H4 (cell line): ENCODE results near the gene FHOD3. TPM values are rescaled to one million over a fixed set of nuclear protein-coding genes. Genes with fewer than 3 reads are reported as not detected.

Experiments used
- DNase-seq: peaks from one replicate; pipeline ENCODE4 v3.0.0-alpha.2; 2015; ENCODE audit warnings: low spot score
- total RNA-seq: library from RNA; depleted of rRNA; stranded (reverse); fragments of >200 nt; shearing (Covaris generic); gene quantifications from 2 replicates; pipeline ENCODE4 v1.2.3, GENCODE V29; 2014

FHOD3 gene
- total RNA-seq, 1 experiment from 2014 or later = 6.1 TPM

DNA sequence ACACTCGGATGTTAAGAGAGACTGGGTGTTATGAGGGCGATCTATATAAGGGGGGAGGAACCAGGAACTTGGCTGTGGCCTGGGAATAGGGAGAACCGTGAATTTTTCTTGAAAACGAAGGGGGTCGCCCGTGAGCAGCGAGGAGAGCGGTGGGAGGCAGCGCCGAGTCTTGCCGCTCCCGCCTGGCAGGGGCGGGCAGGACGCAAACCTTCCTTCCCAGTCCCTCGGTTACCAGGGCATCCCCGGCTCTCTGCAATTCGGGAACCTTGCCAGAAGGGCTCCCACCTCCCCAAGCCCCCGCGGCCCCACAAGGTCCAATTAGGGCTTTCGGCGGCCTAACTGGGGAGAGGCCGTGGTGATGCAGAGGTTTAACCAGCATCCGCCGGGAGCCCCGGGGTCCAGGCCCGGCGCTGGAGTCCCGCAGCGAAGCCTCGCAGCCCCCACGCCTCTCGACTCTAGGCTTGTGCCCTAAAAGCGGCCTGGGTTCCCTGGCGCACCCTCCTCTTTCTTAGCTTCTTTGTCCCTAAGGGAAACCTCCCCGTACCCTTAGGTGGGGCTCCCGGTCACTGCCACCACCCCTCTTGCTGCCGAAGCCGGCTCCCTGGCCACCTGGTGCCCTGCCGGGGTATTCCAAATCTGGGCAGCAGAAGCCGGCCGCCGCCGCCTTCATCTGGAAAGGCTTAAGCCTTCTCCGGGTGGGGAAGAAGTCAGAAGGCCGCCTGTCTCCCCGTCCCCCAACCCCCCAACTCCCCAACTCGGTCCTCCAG lies 680 bp upstream of the FHOD3 start:
- peak; percentile 79 for DNase-seq

DNA sequence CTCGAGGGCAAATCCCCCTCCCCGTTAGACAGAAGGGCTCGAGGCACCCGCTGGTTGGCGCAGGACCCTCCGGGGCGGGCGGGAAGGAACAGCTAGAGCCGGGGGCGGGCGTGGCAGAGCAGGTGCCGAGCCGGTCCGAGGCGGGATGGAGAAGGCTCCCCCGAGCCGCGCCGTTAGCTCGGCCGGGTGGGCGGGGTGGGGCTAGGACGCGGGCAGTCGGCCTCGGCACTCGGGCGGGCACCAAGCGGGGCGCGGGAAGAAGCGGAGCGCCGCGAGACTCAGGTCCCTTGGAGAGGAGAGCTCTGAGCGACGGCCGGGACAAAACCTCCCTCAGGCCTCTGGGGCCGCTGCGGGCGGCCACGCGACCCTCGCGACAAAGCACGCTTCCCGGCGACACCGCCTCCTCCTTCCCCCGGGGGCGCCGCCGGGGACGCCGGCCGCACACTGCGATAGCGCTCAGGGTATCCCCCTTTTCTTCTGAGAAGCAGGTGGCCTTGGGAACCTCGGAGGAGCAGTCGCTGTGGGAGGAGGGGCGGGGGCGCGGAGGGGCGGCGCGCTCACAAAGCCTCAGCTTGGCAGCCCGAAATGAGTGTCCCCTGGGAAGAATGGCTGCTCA lies 721 bp downstream of the FHOD3 start:
- no peak for DNase-seq

DNA sequence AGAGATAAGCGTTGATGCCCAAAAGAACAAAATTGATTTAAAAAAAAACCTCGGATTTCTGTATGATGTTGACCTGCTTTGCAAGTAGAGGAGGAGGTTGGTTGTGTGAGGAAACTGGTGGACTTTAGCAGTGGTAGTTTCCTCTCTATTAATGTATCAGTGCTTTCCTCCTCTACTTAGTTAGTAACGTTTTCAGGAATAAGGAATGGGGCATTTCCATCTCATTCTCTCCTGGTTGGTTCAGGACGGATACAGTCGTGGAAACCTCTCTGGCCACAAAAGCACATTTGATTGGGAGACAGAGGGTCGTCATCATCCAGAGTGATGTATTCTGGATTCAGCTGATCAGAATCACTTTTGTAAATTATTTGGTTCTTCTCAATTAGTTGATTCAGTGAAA lies 1.5 kb downstream of the FHOD3 start:
- no peak for DNase-seq

DNA sequence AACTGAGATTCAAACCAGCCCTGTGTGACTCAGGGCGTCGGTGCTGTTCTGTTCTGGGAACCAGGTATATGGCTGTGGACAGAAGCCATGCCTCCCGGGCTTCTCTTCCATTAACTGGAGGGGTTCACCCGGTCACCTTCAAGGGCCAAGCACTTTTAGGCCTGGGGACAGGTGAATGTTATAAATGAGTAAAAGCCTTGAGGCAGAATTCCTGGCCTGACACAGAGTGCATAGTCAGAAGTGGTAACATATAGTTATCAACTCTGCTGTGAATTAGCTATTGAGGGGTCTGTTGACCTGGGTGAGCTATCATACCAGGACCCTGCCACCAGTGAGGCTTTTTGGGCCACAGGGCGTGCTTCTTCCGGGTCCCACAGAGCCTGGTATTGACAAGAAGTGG lies 2.7 kb downstream of the FHOD3 start:
- no peak for DNase-seq

DNA sequence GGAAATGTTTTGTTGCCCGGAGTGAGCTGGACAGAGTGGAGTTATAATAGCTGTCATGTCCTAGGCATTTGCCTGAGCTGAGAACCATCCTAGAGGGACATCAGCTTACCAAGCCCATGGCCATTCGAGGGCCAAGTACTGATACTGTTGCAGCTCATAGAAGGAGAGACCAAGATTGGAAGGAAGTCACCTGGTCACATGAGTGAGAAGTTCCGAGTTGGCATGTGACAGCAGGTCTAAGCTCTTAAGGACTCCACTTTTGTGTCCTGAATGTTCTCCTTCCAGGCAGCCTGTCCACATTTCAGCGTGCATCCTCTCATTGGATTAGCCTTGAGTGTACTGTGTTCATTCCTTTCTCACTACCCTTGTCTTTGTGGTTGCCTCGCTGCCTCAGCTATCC lies 4.4 kb downstream of the FHOD3 start:
- DNase-seq = no peak

DNA sequence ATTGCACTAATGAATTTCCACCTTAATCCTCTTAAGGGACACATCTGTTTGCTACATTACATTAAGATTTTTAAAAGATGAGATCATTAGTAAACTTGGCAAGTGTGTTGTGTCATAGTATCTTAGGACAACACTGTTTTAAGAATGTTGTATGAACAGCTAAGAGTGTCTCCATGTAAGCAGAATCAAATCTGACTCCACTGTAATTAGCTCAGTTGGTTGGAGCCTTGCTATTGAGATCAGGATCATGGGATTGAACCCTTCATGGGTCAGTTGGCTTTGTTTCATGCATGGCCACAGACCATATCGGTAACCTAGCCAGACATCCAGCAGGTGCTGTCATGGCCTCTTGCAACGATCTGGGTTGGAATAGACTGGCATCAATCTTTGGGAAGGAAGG lies 5.2 kb downstream of the FHOD3 start:
- no peak for DNase-seq

DNA sequence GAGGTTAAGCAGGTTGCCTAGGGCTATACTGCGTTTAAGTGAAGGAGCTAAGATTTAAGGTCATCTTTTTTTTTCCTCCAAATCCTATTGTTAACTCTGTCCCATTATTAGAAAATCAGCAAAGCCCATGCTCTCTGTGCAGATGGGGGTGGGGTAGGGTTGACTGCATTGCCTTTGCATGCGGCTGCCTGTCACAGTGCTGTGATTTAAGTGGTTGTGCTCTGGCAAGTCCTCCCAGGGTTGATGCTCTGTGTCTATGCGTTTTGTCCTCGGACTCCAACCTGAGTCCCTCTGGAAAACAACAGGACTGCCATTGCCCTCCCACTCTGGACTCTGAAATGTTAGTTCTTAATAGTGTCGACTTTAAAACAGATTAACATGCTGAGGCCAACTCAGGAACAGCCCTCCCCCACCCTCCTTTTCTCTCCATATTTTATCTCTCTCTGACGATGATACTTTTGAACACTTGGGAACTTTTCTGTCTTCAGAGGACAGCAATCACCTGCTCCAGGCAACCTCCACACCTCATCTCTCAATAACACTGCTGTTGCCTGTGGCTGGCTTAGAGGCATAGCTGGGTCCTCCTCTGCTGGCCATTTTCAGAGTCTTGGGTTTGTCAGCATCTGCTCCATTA lies 5.8 kb downstream of the FHOD3 start:
- no peak for DNase-seq

DNA sequence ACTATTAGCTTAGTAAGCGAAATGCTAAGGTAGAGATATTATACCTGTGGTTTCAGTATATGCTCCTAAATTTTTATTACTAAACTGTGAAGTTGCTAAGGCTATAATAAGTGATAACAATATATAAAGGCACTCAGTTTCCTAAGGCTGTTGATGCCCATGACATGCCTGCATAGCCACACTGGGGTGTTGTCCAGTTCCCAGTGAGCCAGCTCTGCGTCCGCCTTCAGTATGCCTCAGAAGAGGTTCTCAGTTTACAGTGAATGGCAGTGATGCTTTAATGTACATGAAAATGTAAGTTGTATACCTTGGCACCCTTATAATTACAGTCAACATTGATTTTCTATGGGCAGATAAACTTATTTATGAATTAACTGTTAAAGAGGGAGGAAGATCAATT lies 7.2 kb downstream of the FHOD3 start:
- no peak for DNase-seq

DNA sequence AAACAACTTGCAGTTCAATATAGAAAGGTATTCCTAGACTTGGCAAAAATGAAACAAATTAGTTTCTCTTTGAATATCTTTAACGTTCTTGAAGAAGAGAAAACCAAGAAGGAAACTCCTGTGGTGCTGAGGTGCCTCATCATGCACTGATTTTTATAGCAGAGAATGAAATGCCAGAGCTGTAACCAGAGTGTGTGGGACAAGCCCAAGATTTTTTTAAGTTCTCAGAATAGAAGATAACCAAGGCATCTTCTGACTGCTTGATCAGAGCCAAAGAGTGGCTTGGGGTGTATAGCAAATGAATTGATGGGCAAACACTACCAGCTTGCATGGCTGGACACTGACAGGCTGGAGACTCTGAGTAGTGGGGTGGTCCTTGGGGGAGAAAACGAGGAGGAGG lies 7.9 kb downstream of the FHOD3 start:
- no peak for DNase-seq

DNA sequence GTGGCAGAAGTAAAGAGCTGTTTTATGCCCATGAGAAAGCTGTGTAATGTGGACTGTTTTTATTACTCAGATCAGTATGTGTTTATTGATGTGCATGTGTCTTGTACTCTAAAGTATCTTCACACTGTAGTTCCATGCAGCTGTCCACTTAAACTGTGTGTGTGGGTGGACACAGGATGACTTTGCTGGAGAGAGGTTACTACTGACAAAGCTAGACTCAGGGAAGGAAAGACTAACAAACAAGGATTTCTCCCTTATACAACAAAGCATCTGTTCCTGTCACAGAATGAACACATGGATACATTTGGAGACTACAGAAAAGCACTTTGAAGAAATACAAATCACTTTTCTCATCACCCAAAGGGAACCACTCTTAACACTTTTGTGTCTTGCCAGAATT lies 10.0 kb downstream of the FHOD3 start:
- no peak for DNase-seq

DNA sequence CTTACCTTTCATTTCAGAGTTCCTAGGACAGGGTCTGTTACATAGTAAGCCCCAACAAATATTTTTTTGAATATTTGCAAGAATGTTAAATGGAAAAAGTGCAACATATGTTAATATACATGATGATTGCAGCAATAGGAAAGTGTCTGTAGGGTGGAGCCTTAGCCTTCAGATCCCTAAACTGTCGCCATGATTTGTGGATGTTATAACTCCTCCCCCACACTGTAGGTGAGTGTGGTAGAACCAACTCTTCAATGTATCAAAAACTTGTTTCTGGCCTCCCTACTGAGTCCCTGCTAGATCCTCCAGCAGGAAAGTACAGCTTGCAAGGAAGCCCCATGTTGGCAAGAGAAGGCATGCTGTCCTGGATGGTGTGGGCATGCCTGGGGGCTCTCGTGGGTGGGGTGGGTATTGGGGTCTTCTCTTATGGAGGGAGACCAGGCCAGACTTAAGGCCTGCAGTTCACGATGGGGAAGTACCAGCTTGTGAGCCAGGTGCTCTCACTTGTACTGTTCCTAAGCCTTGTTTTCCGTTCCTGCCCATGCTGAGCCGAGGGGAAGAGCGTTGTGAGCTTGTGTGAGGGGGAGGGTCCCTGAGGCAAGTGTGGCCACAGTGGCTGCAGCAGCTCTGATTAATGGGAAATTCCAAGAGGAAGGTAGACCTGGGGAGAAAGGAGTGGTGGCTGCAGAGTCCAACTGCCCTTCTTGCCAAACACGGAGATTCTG lies 11.4 kb downstream of the FHOD3 start:
- DNase-seq = no peak

DNA sequence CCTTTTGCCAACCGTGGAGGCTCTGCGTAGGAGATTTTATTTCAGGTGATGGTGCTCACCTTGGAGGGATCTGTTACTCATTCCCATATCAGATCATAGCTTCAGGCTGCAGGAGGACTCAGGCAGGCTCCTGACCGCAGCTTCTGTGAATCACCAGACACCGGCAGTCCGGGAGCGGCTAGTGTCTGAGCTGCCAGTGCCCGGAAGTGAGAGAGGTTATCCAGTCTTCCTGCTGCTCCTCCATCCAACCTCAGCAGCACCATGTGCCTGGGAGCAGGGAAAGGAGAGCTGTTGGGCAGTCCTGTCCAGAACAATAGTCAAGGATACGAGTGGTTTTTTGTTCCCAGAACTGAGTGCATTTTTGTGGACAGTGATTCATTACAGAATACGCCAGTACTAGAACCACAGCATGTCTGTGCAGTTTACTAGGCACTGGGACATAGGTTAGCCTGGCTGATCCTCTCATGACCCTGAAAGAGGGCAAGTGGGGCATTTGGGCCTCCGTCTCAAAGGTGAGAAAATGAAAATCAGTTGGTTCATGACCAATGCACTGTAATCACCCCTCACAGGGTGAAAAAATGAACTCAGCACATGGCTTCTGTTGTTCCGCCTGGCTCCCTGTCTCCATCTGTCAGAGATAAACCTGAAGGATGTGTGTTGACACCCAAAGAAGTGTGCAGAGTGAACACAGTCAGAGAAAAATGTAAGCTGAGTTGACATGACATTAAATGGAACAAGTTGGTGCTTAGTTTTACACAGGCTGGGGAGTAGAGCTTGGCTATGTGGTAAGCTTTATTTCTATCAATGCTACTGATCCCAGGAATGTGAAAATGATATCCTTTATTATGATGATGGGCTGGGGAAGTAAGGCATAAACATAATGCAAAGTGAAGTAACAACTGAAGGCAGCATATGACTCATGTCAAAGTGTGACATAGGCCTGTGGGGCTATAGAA lies 12.2 kb downstream of the FHOD3 start:
- DNase-seq = peak; percentile 98

DNA sequence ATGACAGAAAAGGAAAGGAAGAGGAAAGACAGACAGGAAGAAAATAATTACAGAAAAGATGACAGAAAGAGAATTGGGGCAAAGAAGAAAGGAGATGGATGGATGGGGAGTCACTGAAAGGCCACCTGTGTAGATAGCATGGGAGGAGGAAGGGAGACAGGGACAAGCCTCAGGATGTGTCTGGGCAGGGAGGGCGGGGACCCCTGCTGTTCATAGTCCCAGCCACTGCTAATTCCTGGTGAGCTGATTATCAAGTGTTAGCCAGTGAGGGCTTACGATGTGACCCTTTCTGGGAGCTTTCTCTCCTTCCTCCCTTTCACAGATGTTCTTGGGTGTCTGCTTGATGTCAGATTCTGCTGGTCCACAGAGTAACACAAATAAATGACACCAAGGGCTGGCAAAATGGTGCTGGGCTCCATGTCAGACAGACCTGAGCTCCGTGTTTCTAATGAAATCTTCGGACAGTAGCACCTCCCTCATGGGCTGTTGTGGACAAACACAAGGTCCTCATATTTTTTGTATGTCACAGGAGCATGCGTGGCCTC lies 13.6 kb downstream of the FHOD3 start:
- DNase-seq = no peak

DNA sequence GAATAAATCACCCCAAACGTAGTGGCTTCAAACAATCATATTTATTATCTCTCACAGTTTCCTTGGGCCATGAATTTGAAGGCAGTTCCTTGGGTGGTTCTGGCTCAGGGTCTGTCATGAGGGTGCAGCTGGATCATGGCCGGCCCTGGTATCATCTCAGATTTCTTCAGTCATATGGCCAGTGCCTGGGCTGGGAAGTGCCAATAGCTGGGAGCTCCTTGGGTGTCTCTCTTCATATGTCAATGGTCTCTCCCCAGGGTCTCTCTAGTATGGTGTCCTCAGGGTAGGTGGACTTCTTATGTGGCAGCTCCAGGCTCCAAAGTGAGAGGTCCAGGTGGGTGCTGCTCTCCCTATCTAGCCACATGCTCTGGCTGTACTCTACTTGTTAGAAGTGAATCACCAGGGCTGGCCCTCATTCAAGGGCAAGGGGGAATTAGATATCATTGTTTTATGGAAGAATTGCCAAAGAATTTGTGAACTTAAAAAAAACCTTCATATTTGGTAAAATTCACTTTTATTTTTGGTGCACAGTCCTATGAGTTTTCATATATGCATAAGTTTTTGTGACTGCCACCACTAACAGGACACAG lies 15.4 kb downstream of the FHOD3 start:
- no peak for DNase-seq

DNA sequence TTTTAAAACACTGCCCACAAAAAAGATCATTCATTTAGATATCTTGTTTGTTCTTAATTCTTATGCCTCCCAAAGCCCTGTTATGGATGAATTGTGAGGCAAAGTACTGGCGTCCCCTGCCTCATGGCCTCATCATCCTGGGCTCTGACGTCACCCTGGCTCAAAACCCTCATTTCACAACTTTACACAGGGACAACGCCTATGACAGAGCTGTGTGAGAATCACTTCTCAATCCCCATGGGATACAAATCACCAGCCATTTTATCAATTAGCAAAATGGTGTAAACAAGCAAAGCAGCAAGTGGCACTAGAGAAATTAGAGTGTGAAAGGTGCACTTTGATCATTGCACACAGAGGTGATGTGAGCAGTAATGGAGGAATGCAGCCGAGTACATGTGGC lies 16.6 kb downstream of the FHOD3 start:
- no peak for DNase-seq

DNA sequence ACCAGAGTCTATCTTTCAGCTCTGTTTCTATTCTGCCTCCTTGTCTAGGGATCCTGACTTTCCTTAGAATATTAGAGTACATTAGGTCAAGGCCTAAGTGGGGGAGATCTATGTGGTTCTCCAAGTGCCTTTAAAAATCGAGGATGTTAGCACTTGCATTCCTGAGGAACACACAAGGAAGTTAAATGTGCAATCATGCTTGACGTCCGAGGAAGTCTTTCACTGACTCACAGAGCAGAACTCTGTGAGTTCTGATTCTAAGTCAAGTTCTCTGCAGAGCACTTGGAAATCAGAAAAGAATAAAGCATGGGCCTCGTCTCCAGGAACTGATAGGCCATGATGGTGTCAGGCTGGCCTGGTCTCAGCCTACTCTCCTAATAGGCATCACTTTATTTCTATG lies 17.2 kb downstream of the FHOD3 start:
- DNase-seq = peak; percentile 72

DNA sequence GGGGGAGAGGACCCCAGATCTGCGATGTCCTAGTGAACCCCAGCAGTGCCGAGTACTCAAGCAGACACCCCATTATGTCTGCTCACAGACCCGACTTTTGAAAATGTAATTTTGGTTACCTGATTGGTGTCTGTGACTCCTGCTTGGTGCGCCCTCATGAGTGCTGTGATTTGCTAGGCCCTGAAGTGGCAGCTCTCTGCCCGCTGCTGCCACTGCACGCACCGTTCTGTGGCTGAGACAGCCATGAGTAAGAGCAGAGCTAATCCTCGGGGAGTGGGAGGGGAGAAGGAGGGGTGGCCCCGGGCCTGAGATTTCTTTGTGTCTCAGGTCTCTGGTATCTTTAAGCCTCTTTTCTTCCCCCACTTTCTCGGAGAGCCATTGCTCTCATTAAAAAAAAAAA lies 18.2 kb downstream of the FHOD3 start:
- DNase-seq = peak; percentile 73

DNA sequence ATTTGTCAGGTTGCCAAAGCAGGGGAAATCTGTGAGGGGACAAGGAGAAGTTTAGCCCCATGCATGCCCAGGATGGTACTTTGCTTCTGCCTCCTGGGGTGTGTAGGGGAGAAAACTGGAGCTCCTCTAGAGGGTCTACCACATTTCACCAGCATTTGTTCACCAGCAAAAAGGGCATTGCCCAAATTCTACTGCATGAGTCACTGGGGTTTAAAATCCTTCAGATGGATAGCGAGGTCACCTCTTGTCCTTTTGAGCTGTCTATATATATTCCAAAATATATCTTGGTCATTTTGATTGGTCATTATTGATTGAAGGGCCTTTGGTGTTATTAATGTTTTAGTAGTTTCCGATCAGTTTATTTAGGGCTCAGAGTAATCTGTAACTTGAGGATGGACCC lies 18.7 kb downstream of the FHOD3 start:
- DNase-seq = no peak

DNA sequence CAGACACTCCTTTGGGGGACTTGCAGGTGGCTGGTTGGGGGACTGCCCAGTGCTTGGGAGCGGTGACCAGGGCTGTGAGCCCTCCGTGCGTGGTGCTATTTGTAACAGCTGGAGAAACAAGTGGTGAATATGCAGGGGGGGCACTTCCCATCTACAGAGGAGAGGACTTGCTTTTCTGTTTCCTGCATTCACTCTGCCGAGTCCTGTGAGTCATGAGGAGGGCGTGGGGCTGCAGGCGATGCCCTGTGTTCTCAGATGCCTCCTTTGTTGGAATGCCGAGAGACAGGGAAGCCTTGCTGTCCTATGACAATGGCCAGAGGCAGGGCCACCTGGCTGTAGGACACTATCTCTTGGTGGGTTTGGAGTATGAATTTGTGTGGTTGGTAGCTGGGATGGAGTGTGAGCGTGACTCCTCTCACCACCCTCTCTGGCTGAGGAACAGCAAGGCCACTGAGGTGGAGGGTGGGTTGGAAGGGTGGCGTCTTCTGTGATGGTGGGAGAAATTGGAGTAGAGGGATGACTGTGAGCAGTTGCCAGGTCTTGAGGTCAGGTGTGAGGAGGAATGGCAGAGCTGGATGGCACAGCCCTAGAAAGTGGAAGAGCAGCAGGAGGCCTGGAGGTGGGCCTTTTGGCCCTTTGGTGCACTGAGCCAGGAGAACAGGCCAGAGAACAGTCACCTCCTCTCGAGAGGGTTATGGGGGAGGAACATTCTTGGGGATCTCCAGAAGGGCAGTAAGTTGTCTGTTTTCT lies 24.3 kb downstream of the FHOD3 start:
- peak; percentile 50 for DNase-seq

DNA sequence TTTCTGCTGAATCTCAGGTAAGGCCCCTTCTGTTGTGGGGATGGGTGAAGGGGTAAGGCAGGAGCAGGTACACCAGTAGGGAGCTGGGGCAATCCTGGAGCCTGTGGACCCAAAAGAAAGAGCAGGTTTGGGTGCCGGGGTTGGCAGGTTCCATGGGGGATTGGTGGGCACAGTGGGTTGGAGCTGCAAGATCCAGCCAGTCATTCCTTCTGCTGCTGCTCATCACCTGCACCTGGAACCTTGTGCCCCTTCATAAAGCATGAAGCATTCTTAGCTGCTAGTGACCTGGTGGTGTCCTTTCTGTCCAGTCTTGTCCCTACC lies 24.9 kb downstream of the FHOD3 start:
- DNase-seq = no peak
